K562 (cell line): Measurements from ENCODE around the gene NPAS3. TPM values are rescaled to one million over a fixed set of nuclear protein-coding genes. Genes with fewer than 3 reads are reported as not detected.
A peak's percentile ranks its signal among the peaks of the same experiment; 100 is the strongest.

Source experiments
- CAMTA2 ChIP-seq: fragments of 250-450 bp; sonication (Bioruptor Pico); conservative IDR thresholded peaks from 2 replicates; pipeline ENCODE4 v1.5.1; 2022
- FOXP1 ChIP-seq: sonication (generic); formaldehyde crosslinking; IDR thresholded peaks from 2 replicates; pipeline ENCODE4 v1.8.0; 2022; ENCODE audit warnings: mild to moderate bottlenecking, missing genetic modification reagents
- GTF3C2 ChIP-seq: IDR thresholded peaks from 3 replicates; pipeline ENCODE4 v1.6.1; 2011; ENCODE audit warnings: borderline replicate concordance, mild to moderate bottlenecking, moderate library complexity; ENCODE audit not compliant: insufficient read length; ENCODE audit errors: extremely low read depth
- HINFP ChIP-seq: fragments of 450-650 bp; conservative IDR thresholded peaks from 2 replicates; pipeline ENCODE4 v1.6.1; 2016; ENCODE audit warnings: missing genetic modification characterization, low read depth, mild to moderate bottlenecking, control low read depth, missing compliant biosample characterization
- LEF1 ChIP-seq: fragments of 450-650 bp; IDR thresholded peaks from 2 replicates; pipeline ENCODE4 v1.6.1; 2016; ENCODE audit warnings: mild to moderate bottlenecking
- MECOM ChIP-seq: fragments of 250-450 bp; sonication (Bioruptor Pico); IDR thresholded peaks from 2 replicates; pipeline ENCODE4 v1.8.0; 2022; ENCODE audit warnings: inconsistent platforms
- MIER1 ChIP-seq: fragments of 450-650 bp; IDR thresholded peaks from 2 replicates; pipeline ENCODE4 v1.6.1; 2016; ENCODE audit warnings: antibody characterized with exemption, mild to moderate bottlenecking, low read depth
- NR2F6 ChIP-seq: fragments of 450-650 bp; formaldehyde crosslinking; IDR thresholded peaks from 2 replicates; pipeline ENCODE4 v1.4.0; 2020; ENCODE audit warnings: mild to moderate bottlenecking
- SAP30 ChIP-seq: fragments of 200-600 bp; sonication (generic); IDR thresholded peaks from 2 replicates; pipeline ENCODE4 v1.6.1; 2012; ENCODE audit warnings: borderline replicate concordance, low read depth, mild to moderate bottlenecking, moderate library complexity, low read length, control low read depth, inconsistent platforms; ENCODE audit not compliant: insufficient read depth, poor library complexity, severe bottlenecking
- THAP12 ChIP-seq: fragments of 250-450 bp; sonication (Bioruptor Pico); IDR thresholded peaks from 2 replicates; pipeline ENCODE4 v1.9.0; 2021; ENCODE audit warnings: mild to moderate bottlenecking, inconsistent platforms
- U2AF2 ChIP-seq: fragments of 200-400 bp; formaldehyde crosslinking; optimal IDR thresholded peaks from 2 replicates; pipeline ENCODE3; 2017; ENCODE audit warnings: low read depth, mild to moderate bottlenecking, low read length
- ZNF133 ChIP-seq: fragments of 250-450 bp; sonication (Bioruptor Pico); IDR thresholded peaks from 2 replicates; pipeline ENCODE4 v1.4.0; 2020; ENCODE audit warnings: mild to moderate bottlenecking
- ZNF282 ChIP-seq: sonication (generic); formaldehyde crosslinking; IDR thresholded peaks from 2 replicates; pipeline ENCODE4 v1.8.1; 2023; ENCODE audit warnings: missing genetic modification reagents
- ZNF324 ChIP-seq: fragments of 250-450 bp; sonication (Bioruptor Pico); IDR thresholded peaks from 2 replicates; pipeline ENCODE4 v1.4.0; 2020; ENCODE audit warnings: mild to moderate bottlenecking
- ZNF589 ChIP-seq: fragments of 200-800 bp; sonication (Bioruptor generic); IDR thresholded peaks from 2 replicates; pipeline ENCODE4 v1.6.1; 2016; ENCODE audit warnings: low read depth, missing genetic modification characterization, missing compliant biosample characterization
- polyA plus RNA-seq, 8 experiments: library from polyadenylated mRNA; depleted of rRNA in 4 of 8; stranded (reverse) in 5 of 8; unstranded in 3 of 8; fragments of >200 nt; fragmentation: Nextera tagmentation in 2 of 8; fragmentation: Illumina TruSeq in 1 of 8; extraction: Ambion mirVana in 2 of 8; extraction: Trizol in 1 of 8; gene quantifications; 2 replicates each; pipeline versions ENCODE4 v1.2.1 to v1.2.3, GENCODE V29; 2011 to 2014; ENCODE audit warnings: inconsistent platforms in 1 of 8, missing spikeins in 1 of 8
- total RNA-seq, 7 experiments: library from RNA; depleted of rRNA in 6 of 7; stranded (reverse); fragments of >200 nt in 6 of 7; fragmentation: Illumina TruSeq in 2 of 7; extraction: Trizol in 2 of 7; gene quantifications; 2 replicates each; pipeline versions ENCODE4 v1.2.1 to v1.2.3, GENCODE V29; 2011 to 2021; ENCODE audit warnings: low replicate concordance in 1 of 7
- TF ChIP-seq, protein P1 (sequence below): fragments of 450-650 bp; IDR thresholded peaks from 2 replicates; pipeline ENCODE4 v1.6.1; 2016; ENCODE audit warnings: mild to moderate bottlenecking
- TF ChIP-seq, protein P2 (sequence below): fragments of 450-650 bp; IDR thresholded peaks from 2 replicates; pipeline ENCODE4 v1.6.1; 2016

NPAS3 gene
- total and polyA plus RNA-seq, 9 of the 15 experiments (the other 6 are each of a cell fraction or from before 2014, with no cell fraction given) = 0.04 TPM; not detected in 8

GRCh38 chr14:33359288-33359881, 420.7 kb downstream of the NPAS3 start (continued):
- TF ChIP-seq, protein P1, sequence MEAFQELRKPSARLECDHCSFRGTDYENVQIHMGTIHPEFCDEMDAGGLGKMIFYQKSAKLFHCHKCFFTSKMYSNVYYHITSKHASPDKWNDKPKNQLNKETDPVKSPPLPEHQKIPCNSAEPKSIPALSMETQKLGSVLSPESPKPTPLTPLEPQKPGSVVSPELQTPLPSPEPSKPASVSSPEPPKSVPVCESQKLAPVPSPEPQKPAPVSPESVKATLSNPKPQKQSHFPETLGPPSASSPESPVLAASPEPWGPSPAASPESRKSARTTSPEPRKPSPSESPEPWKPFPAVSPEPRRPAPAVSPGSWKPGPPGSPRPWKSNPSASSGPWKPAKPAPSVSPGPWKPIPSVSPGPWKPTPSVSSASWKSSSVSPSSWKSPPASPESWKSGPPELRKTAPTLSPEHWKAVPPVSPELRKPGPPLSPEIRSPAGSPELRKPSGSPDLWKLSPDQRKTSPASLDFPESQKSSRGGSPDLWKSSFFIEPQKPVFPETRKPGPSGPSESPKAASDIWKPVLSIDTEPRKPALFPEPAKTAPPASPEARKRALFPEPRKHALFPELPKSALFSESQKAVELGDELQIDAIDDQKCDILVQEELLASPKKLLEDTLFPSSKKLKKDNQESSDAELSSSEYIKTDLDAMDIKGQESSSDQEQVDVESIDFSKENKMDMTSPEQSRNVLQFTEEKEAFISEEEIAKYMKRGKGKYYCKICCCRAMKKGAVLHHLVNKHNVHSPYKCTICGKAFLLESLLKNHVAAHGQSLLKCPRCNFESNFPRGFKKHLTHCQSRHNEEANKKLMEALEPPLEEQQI = no peak
- peak; percentile 33; the same call in 1 of the 2 replicates for TF ChIP-seq ZNF589
- no peak for TF ChIP-seq ZNF324 (CRISPR knock-in tag)
- TF ChIP-seq U2AF2 = no peak
- TF ChIP-seq THAP12 (CRISPR knock-in tag) = no peak
- no peak for TF ChIP-seq SAP30
- TF ChIP-seq CAMTA2 (CRISPR knock-in tag) = no peak
- no peak for TF ChIP-seq NR2F6 (CRISPR knock-in tag)
- TF ChIP-seq, protein P2, sequence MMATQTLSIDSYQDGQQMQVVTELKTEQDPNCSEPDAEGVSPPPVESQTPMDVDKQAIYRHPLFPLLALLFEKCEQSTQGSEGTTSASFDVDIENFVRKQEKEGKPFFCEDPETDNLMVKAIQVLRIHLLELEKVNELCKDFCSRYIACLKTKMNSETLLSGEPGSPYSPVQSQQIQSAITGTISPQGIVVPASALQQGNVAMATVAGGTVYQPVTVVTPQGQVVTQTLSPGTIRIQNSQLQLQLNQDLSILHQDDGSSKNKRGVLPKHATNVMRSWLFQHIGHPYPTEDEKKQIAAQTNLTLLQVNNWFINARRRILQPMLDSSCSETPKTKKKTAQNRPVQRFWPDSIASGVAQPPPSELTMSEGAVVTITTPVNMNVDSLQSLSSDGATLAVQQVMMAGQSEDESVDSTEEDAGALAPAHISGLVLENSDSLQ = peak; percentile 25; the same call in 1 of the 2 replicates
- no peak for TF ChIP-seq MIER1
- TF ChIP-seq LEF1 = peak; percentile 67
- TF ChIP-seq MECOM = no peak
- TF ChIP-seq FOXP1 (CRISPR knock-in tag) = no peak
- TF ChIP-seq HINFP = 0 out of 2 replicates have a peak, but pooled peaks have one; percentile 21
- TF ChIP-seq GTF3C2 = no peak
- no peak for TF ChIP-seq ZNF133 (CRISPR knock-in tag)
- no peak for TF ChIP-seq ZNF282 (CRISPR knock-in tag)
